IMR-90 (cell line): Measurements from ENCODE around the gene TBC1D22A. TPM values are rescaled to one million over a fixed set of nuclear protein-coding genes. Genes with fewer than 3 reads are reported as not detected.

ENCODE experiments used
- ATAC-seq: fragments of 200-7000 bp; cut with Tn5 transposase; 2 replicates; pipeline ENCODE4 v1.9.1; 2020; ENCODE audit warnings: low read depth, mild to moderate bottlenecking, moderate library complexity
- BruUV-seq: library from RNA; stranded (reverse); fragments of 400-500 nt; replicated peaks from 2 replicates; lab custom pipeline; 2021; lab: Mats Ljungman, UMichigan
- CTCF ChIA-PET: fragments of 300-600 bp; formaldehyde crosslinking; extraction: SDS; loops from one replicate; lab custom pipeline; 2021; ENCODE audit warnings: antibody characterized with exemption; lab: Yijun Ruan, JAX
- POLR2A ChIA-PET: fragments of 300-600 bp; sonication (Branson Sonifier 250); formaldehyde crosslinking; loops from one replicate; lab custom pipeline; 2022; ENCODE audit warnings: antibody characterized with exemption; ENCODE audit not compliant: unreplicated experiment; lab: Charles Lee
- DNase-seq: peaks from one replicate; pipeline ENCODE4 v3.0.0; 2013
- H2AFZ ChIP-seq: replicated peaks from 2 replicates; pipeline ENCODE3; 2013; ENCODE audit warnings: low read length, mild to moderate bottlenecking; ENCODE audit not compliant: poor library complexity
- H2AK5ac ChIP-seq: 2 replicates; pipeline ENCODE4 v1.6.1; 2013; ENCODE audit warnings: low read depth, low read length, inconsistent platforms
- H2AK9ac ChIP-seq: replicated peaks from 2 replicates; pipeline ENCODE3; 2013; ENCODE audit warnings: mild to moderate bottlenecking, low read depth, low read length, moderate library complexity; ENCODE audit not compliant: poor library complexity
- H2BK120ac ChIP-seq: 2 replicates; pipeline ENCODE4 v1.6.1; 2013; ENCODE audit warnings: low read depth, low read length, inconsistent platforms
- H2BK15ac ChIP-seq: 3 replicates; pipeline ENCODE4 v1.6.1; 2013; ENCODE audit warnings: low read depth, low read length, inconsistent platforms
- H2BK20ac ChIP-seq: 2 replicates; pipeline ENCODE4 v1.6.1; 2013; ENCODE audit warnings: low read depth, mild to moderate bottlenecking, inconsistent platforms, low read length, moderate library complexity
- H2BK5ac ChIP-seq: 2 replicates; pipeline ENCODE4 v1.6.1; 2013; ENCODE audit warnings: mild to moderate bottlenecking, low read depth, low read length, inconsistent platforms; ENCODE audit not compliant: poor library complexity, severe bottlenecking
- H3K14ac ChIP-seq: replicated peaks from 2 replicates; pipeline ENCODE4 v1.6.1; 2013; ENCODE audit warnings: low read depth, low read length, inconsistent platforms
- H3K18ac ChIP-seq: 2 replicates; pipeline ENCODE4 v1.6.1; 2013; ENCODE audit warnings: low read depth, low read length, control low read depth
- H3K23ac ChIP-seq: 2 replicates; pipeline ENCODE4 v1.6.1; 2013; ENCODE audit warnings: low read depth, low read length, inconsistent platforms
- H3K27ac ChIP-seq: 2 replicates; pipeline ENCODE4 v1.5.1; 2013; ENCODE audit warnings: mild to moderate bottlenecking, control low read depth, low read length; ENCODE audit not compliant: insufficient read depth
- H3K27me3 ChIP-seq: 2 replicates; pipeline ENCODE4 v1.6.1; 2013; ENCODE audit warnings: low read length; ENCODE audit not compliant: control insufficient read depth, insufficient read depth
- H3K36me3 ChIP-seq: 2 replicates; pipeline ENCODE4 v1.6.1; 2013; ENCODE audit warnings: low read length, mixed read lengths; ENCODE audit not compliant: control insufficient read depth, insufficient read depth
- H3K4ac ChIP-seq: 2 replicates; pipeline ENCODE4 v1.6.1; 2013; ENCODE audit warnings: low read depth, low read length, inconsistent platforms
- H3K4me1 ChIP-seq: 2 replicates; pipeline ENCODE4 v1.6.1; 2013; ENCODE audit warnings: low read length, mixed read lengths; ENCODE audit not compliant: control insufficient read depth, insufficient read depth
- H3K4me2 ChIP-seq: 2 replicates; pipeline ENCODE4 v1.6.1; 2013; ENCODE audit warnings: low read depth, mild to moderate bottlenecking, control low read depth, low read length, moderate library complexity
- H3K4me3 ChIP-seq: 2 replicates; pipeline ENCODE4 v1.5.1; 2013; ENCODE audit warnings: low read depth, mild to moderate bottlenecking, control low read depth, low read length, moderate library complexity; ENCODE audit not compliant: insufficient read depth
- H3K56ac ChIP-seq: 2 replicates; pipeline ENCODE4 v1.6.1; 2013; ENCODE audit warnings: low read length, inconsistent platforms; ENCODE audit not compliant: insufficient read depth; ENCODE audit errors: extremely low read depth
- H3K79me1 ChIP-seq, 2 experiments: 2 replicates each; pipeline ENCODE4 v1.6.1; 2013; ENCODE audit warnings: low read length in 2 of 2, inconsistent platforms in 1 of 2, low read depth in 1 of 2
- H3K9ac ChIP-seq: 2 replicates; pipeline ENCODE4 v1.6.1; 2013; ENCODE audit warnings: low read depth, low read length, control low read depth
- H3K9me1 ChIP-seq: 2 replicates; pipeline ENCODE4 v1.6.1; 2013; ENCODE audit warnings: low read length, inconsistent platforms; ENCODE audit not compliant: insufficient read depth
- H3K9me3 ChIP-seq: 2 replicates; pipeline ENCODE4 v1.6.1; 2013; ENCODE audit warnings: low read length; ENCODE audit not compliant: control insufficient read depth, insufficient read depth
- H4K20me1 ChIP-seq: 2 replicates; pipeline ENCODE4 v1.6.1; 2013; ENCODE audit warnings: low read length, inconsistent platforms; ENCODE audit not compliant: insufficient read depth
- H4K5ac ChIP-seq: 2 replicates; pipeline ENCODE4 v1.6.1; 2013; ENCODE audit warnings: mild to moderate bottlenecking, low read depth, low read length, control low read depth
- H4K8ac ChIP-seq, 2 experiments: 2 replicates each; pipeline ENCODE4 v1.6.1; 2013; ENCODE audit warnings: low read depth in 2 of 2, low read length in 2 of 2, control low read depth in 1 of 2, inconsistent platforms in 1 of 2
- H4K91ac ChIP-seq: 2 replicates; pipeline ENCODE4 v1.6.1; 2013; ENCODE audit warnings: low read depth, low read length, inconsistent platforms; ENCODE audit not compliant: insufficient read depth
- CEBPB ChIP-seq: IDR thresholded peaks from 2 replicates; pipeline ENCODE4 v1.6.1; 2012; ENCODE audit warnings: low read depth, low read length, improper control_type of control experiment
- CHD1 ChIP-seq: IDR thresholded peaks from 2 replicates; pipeline ENCODE4 v1.6.1; 2012; ENCODE audit warnings: low read depth, low read length, improper control_type of control experiment
- WGBS, 2 experiments: methylation state at CpG; one replicate each; pipeline versions ENCODE4 v1.1.5 to v1.1.7; 2013; ENCODE audit warnings: missing lambda C conversion rate in 2 of 2; ENCODE audit not compliant: insufficient read length in 1 of 2; ENCODE audit errors: extremely low coverage in 2 of 2; 5-methylcytosine and 5-hydroxymethylcytosine counted together
- dilution Hi-C: fragments of 300-500 bp; cut with HindIII; formaldehyde crosslinking; loops from one replicate; pipeline ENCODE4 v1.14.3; 2018; ENCODE audit warnings: low sequenced_read_pairs; ENCODE audit not compliant: unreplicated experiment
- in situ Hi-C: fragments of 300-500 bp; cut with MboI; formaldehyde crosslinking; loops from 3 replicates; pipeline ENCODE4 v1.14.3; 2019; ENCODE audit warnings: low sequenced_read_pairs, inconsistent platforms, mixed read lengths
- intact Hi-C: fragments of 100-400 bp; cut with micrococcal nuclease; formaldehyde crosslinking; loops from 2 replicates; pipeline ENCODE4 v1.10.0; 2022
- polyA plus RNA-seq, 3 experiments: library from polyadenylated mRNA; depleted of rRNA; stranded (reverse); fragments of >200 nt; gene quantifications; 2 replicates each; pipeline ENCODE4 v1.2.3, GENCODE V29; 2012; ENCODE audit warnings: low replicate concordance in 1 of 3
- total RNA-seq: library from RNA; depleted of rRNA; stranded (reverse); fragments of >200 nt; gene quantifications from 2 replicates; pipeline ENCODE4 v1.2.3, GENCODE V29; 2012

TBC1D22A gene
- total and polyA plus RNA-seq, 2 of the 4 experiments (the other 2 are of a cell fraction), result 9.0 to 16.7 TPM

DNA sequence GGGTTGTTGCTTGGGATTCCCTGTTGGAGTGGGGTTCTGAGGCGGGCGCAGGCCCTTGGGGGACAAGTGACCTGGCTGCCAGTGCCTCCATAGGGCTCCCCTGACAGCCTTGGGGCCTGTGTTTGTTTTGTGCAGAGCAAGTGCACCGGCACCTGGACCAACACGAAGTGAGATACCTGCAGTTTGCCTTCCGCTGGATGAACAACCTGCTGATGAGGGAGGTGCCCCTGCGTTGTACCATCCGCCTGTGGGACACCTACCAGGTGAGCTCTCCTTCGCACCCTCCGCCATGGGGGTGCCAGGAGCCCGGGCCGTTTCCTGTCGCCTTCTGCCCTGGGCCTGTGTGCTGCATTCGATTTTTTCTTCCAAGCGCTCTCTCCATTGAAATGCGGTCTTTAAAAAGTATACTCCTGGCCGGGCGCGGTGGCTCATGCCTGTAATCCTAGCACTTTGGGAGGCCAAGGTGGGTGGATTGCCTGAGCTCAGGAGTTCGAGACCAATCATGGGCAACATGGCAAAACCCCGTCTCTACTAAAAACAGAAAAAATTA lies 274.6 kb downstream of the TBC1D22A start:
- H2BK20ac ChIP-seq, result no peak overlapping the region
- no peak overlapping the region for H3K18ac ChIP-seq
- no peak overlapping the region for H3K4me3 ChIP-seq
- H3K36me3 ChIP-seq, result peaks cover 3% of the 10 kb centered on the region; the same call in 1 of the 2 replicates
- H2AK9ac ChIP-seq, result no peak overlapping the region
- H3K9ac ChIP-seq, result no peak overlapping the region
- in situ Hi-C loops (no loop called here), intact Hi-C loops (no loop called here), dilution Hi-C loops (no loop called here)
- H4K8ac ChIP-seq, result no peak overlapping the region
- H2BK15ac ChIP-seq, result no peak overlapping the region
- H3K4me1 ChIP-seq, result peaks cover 2% of the 10 kb centered on the region; the same call in 1 of the 2 replicates
- no TSS peak for BruUV-seq
- H2BK5ac ChIP-seq, result no peak overlapping the region
- no peak overlapping the region for H3K14ac ChIP-seq
- 0 out of 2 replicates have a peak, but pooled peaks cover 11% of the 10 kb centered on the region for H4K20me1 ChIP-seq
- no peak overlapping the region for H2AK5ac ChIP-seq
- no peak overlapping the region for H3K23ac ChIP-seq
- CTCF ChIA-PET, result no interaction called here
- TF ChIP-seq CEBPB, result no peak
- TF ChIP-seq CHD1, result no peak
- H3K4ac ChIP-seq, result no peak overlapping the region
- H4K91ac ChIP-seq, result no peak overlapping the region
- H3K79me1 ChIP-seq, result peaks cover 0 to 12% of the 10 kb centered on the region in 2 experiments; a peak in 1 of 4 replicates
- H2AFZ ChIP-seq, result no peak overlapping the region
- H3K4me2 ChIP-seq, result no peak overlapping the region
- H3K56ac ChIP-seq, result no peak overlapping the region
- no peak overlapping the region for H3K27ac ChIP-seq
- DNase-seq (no peak), ATAC-seq (no peak)
- H3K9me3 ChIP-seq, result no peaks in the 10 kb centered on the region
- H3K9me1 ChIP-seq, result 0 out of 2 replicates have a peak, but pooled peaks cover 8% of the 10 kb centered on the region
- POLR2A ChIA-PET, result no interaction called here
- H3K27me3 ChIP-seq, result no peaks in the 10 kb centered on the region
- H2BK120ac ChIP-seq, result no peak overlapping the region
- H4K5ac ChIP-seq, result no peak overlapping the region
- whole genome bisulfite sequencing, 2 experiments, result 92% methylated on average over 11 of the region's 20 CpGs; no CpG with 5 or more reads in 1 of the 2 experiments
